ENCODE data around the gene BCDIN3D.

DNA sequence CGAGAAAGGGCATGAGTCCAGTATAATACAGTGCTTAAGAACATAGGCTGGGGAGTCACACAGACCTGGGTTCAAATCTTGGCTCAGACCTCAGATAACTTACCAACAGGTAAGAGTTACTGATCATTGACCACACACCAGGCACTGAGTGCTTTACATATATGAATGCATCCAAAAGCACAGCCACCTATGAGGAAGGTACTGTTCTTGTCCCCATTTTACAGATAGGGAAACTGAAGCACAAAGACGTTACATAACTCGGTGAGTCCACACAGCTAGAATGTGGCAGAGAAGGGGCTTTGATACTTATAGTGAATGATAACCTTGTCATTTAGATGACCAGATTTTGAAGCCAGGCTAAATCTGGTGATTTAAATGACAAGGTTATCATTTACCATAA is 33.2 kb upstream of the BCDIN3D start:
- TF ChIP-seq CTCF (conservative IDR thresholded peaks at IDR 0.05; ENCODE audit: low read depth, low read length) (no peak), EZH2phosphoT487 (IDR thresholded peaks at IDR 0.05; ENCODE audit: borderline replicate concordance, low read length) (no peak)
